Activated T-cell treated with anti-CD3 and anti-CD28 coated beads, Interleukin-2, amount 50 U/mL, for 4 hours (primary cell): ENCODE data around the gene SHISA7. TPM values are rescaled to one million over a fixed set of nuclear protein-coding genes. Genes with fewer than 3 reads are reported as not detected.
"Not testable (repeated sequence)": the region's sequence is repeated elsewhere in the genome, so short reads cannot be mapped to it uniquely, and the experiment has no call there.

Experiments
- ATAC-seq, 2 donors: fragments of 200-7000 bp; cut with Tn5 transposase; one replicate each; pipeline ENCODE4 v1.10.0; 2021
- DNase-seq: peaks from one replicate; pipeline ENCODE4 v3.0.0-alpha.2; 2020
- H3K27me3 Mint-ChIP-seq: one replicate; pipeline ENCODE4 v1.8.0; 2021; ENCODE audit warnings: low read depth, mixed read lengths
- H3K36me3 Mint-ChIP-seq: one replicate; pipeline ENCODE4 v1.8.0; 2022; ENCODE audit warnings: mixed read lengths; ENCODE audit not compliant: insufficient read depth
- H3K4me1 Mint-ChIP-seq: one replicate; pipeline ENCODE4 v1.8.0; 2021; ENCODE audit warnings: low read depth, mixed read lengths
- H3K4me3 Mint-ChIP-seq: one replicate; pipeline ENCODE4 v1.8.0; 2021; ENCODE audit warnings: mild to moderate bottlenecking, moderate library complexity, mixed read lengths
- H3K9me3 Mint-ChIP-seq: one replicate; pipeline ENCODE4 v1.8.0; 2021; ENCODE audit warnings: mixed read lengths
- total RNA-seq, 3 donors: library from RNA; stranded (reverse); gene quantifications; one replicate each; pipeline ENCODE4 v1.2.1, GENCODE V29; 2021

The SHISA7 gene
- total RNA-seq, 3 donors from 2014 or later, result not detected

- DNase-seq (no peak), ATAC-seq (no peak)
- Mint-ChIP-seq H3K9me3 (no peaks in the 10 kb centered on the region), H3K36me3 (peaks cover 5% of the 10 kb centered on the region), H3K27me3 (peaks cover 36% of the 10 kb centered on the region), H3K4me3 (no peak overlapping the region), H3K4me1 (peaks cover 12% of the 10 kb centered on the region)
Measured at GRCh38 chr19:55449469-55449868, 6.4 kb upstream of the SHISA7 start.

- not testable (repeated sequence) for H3K36me3 Mint-ChIP-seq, H3K4me3 Mint-ChIP-seq, DNase-seq, H3K9me3 Mint-ChIP-seq, ATAC-seq
- Mint-ChIP-seq H3K4me1 (peaks cover 12% of the 10 kb centered on the region), H3K27me3 (peaks cover 44% of the 10 kb centered on the region)
Measured at GRCh38 chr19:55448175-55448490, 5.0 kb upstream of the SHISA7 start.

GRCh38 chr19:55447421-55448174 is 4.5 kb upstream of the SHISA7 start:
- no peak overlapping the region for H3K4me3 Mint-ChIP-seq
- DNase-seq (no peak), ATAC-seq (no peak)
- no peaks in the 10 kb centered on the region for H3K36me3 Mint-ChIP-seq
- H3K4me1 Mint-ChIP-seq, result peaks cover 12% of the 10 kb centered on the region
- peaks cover 43% of the 10 kb centered on the region for H3K27me3 Mint-ChIP-seq
- H3K9me3 Mint-ChIP-seq, result no peaks in the 10 kb centered on the region

GRCh38 chr19:55446060-55446459 is 3.0 kb upstream of the SHISA7 start:
- peaks cover 50% of the 10 kb centered on the region for H3K27me3 Mint-ChIP-seq

GRCh38 chr19:55444646-55445045 is 1.5 kb upstream of the SHISA7 start:
- no peak overlapping the region for H3K4me3 Mint-ChIP-seq
- H3K4me1 Mint-ChIP-seq, result peaks cover 22% of the 10 kb centered on the region
- H3K27me3 Mint-ChIP-seq, result peaks cover 52% of the 10 kb centered on the region
- DNase-seq (no peak), ATAC-seq (no peak)
- H3K9me3 Mint-ChIP-seq, result no peaks in the 10 kb centered on the region
- no peaks in the 10 kb centered on the region for H3K36me3 Mint-ChIP-seq

More at GRCh38 chr19:55446060-55446459, 3.0 kb upstream of the SHISA7 start:
- no peaks in the 10 kb centered on the region for H3K9me3 Mint-ChIP-seq
- H3K4me1 Mint-ChIP-seq, result peaks cover 18% of the 10 kb centered on the region
- no peaks in the 10 kb centered on the region for H3K36me3 Mint-ChIP-seq
- ATAC-seq (no peak), DNase-seq (no peak)
- H3K4me3 Mint-ChIP-seq, result no peak overlapping the region

- no peak for ATAC-seq
- no peaks in the 10 kb centered on the region for H3K36me3 Mint-ChIP-seq
- no peaks in the 10 kb centered on the region for H3K9me3 Mint-ChIP-seq
- H3K27me3 Mint-ChIP-seq, result peaks cover 59% of the 10 kb centered on the region
- peaks cover 22% of the 10 kb centered on the region for H3K4me1 Mint-ChIP-seq
- no peak overlapping the region for H3K4me3 Mint-ChIP-seq
- no peak for DNase-seq
Measured at GRCh38 chr19:55443824-55444480, 852 bp upstream of the SHISA7 start.

GRCh38 chr19:55442372-55442961 is 633 bp downstream of the SHISA7 start:
- H3K9me3 Mint-ChIP-seq, result no peaks in the 10 kb centered on the region
- H3K4me3 Mint-ChIP-seq, result no peak overlapping the region
- DNase-seq (no peak), ATAC-seq (peak; percentile 53 to 55)
- no peaks in the 10 kb centered on the region for H3K36me3 Mint-ChIP-seq
- peaks cover 22% of the 10 kb centered on the region for H3K4me1 Mint-ChIP-seq
- H3K27me3 Mint-ChIP-seq, result peaks cover 71% of the 10 kb centered on the region

- Mint-ChIP-seq H3K27me3 (peaks cover 77% of the 10 kb centered on the region), H3K4me3 (peak overlapping the region; percentile 7), H3K4me1 (peaks cover 22% of the 10 kb centered on the region), H3K36me3 (no peaks in the 10 kb centered on the region), H3K9me3 (no peaks in the 10 kb centered on the region)
- ATAC-seq (peak; percentile 34 to 45), DNase-seq (no peak)
Measured at GRCh38 chr19:55441692-55442321, 1.3 kb downstream of the SHISA7 start.

GRCh38 chr19:55441319-55441691 is 1.8 kb downstream of the SHISA7 start:
- Mint-ChIP-seq H3K36me3 (no peaks in the 10 kb centered on the region), H3K27me3 (peaks cover 80% of the 10 kb centered on the region), H3K9me3 (no peaks in the 10 kb centered on the region), H3K4me1 (peaks cover 22% of the 10 kb centered on the region), H3K4me3 (peak overlapping the region; percentile 7)
- ATAC-seq (no peak), DNase-seq (no peak)

GRCh38 chr19:55440411-55441105 is 2.5 kb downstream of the SHISA7 start:
- H3K4me1 Mint-ChIP-seq, result peaks cover 22% of the 10 kb centered on the region
- peaks cover 74% of the 10 kb centered on the region for H3K27me3 Mint-ChIP-seq
- no peak for DNase-seq
- no peak for ATAC-seq
- H3K4me3 Mint-ChIP-seq, result peak overlapping the region; percentile 0
- H3K36me3 Mint-ChIP-seq, result no peaks in the 10 kb centered on the region
- no peaks in the 10 kb centered on the region for H3K9me3 Mint-ChIP-seq

- Mint-ChIP-seq H3K9me3 (no peaks in the 10 kb centered on the region), H3K4me1 (peaks cover 22% of the 10 kb centered on the region), H3K27me3 (peaks cover 60% of the 10 kb centered on the region), H3K4me3 (no peak overlapping the region), H3K36me3 (no peaks in the 10 kb centered on the region)
- DNase-seq, result no peak
- no peak for ATAC-seq
Measured at GRCh38 chr19:55439052-55439451, 4.0 kb downstream of the SHISA7 start.

GRCh38 chr19:55437410-55437809 is 5.7 kb downstream of the SHISA7 start:
- H3K36me3 Mint-ChIP-seq, result no peaks in the 10 kb centered on the region
- DNase-seq (no peak), ATAC-seq (no peak)
- no peaks in the 10 kb centered on the region for H3K9me3 Mint-ChIP-seq
- H3K4me1 Mint-ChIP-seq, result peaks cover 15% of the 10 kb centered on the region
- H3K4me3 Mint-ChIP-seq, result no peak overlapping the region
- peaks cover 53% of the 10 kb centered on the region for H3K27me3 Mint-ChIP-seq

- Mint-ChIP-seq H3K9me3 (no peaks in the 10 kb centered on the region), H3K4me1 (peaks cover 12% of the 10 kb centered on the region), H3K36me3 (no peaks in the 10 kb centered on the region), H3K4me3 (no peak overlapping the region), H3K27me3 (peaks cover 57% of the 10 kb centered on the region)
- ATAC-seq, result no peak
- no peak for DNase-seq
Measured at GRCh38 chr19:55436847-55437246, 6.3 kb downstream of the SHISA7 start.

- ATAC-seq (no peak), DNase-seq (no peak)
- no peaks in the 10 kb centered on the region for H3K9me3 Mint-ChIP-seq
- H3K4me1 Mint-ChIP-seq, result no peaks in the 10 kb centered on the region
- H3K4me3 Mint-ChIP-seq, result no peak overlapping the region
- H3K36me3 Mint-ChIP-seq, result no peaks in the 10 kb centered on the region
- peaks cover 56% of the 10 kb centered on the region for H3K27me3 Mint-ChIP-seq
Measured at GRCh38 chr19:55435020-55435419, 8.1 kb downstream of the SHISA7 start.
